Measurements from ENCODE around the gene TTLL12. TPM values are rescaled to one million over a fixed set of nuclear protein-coding genes. Genes with fewer than 3 reads are reported as not detected.

Gene TTLL12
- total RNA-seq, 2 donors from 2014 or later = 22.4 to 23.2 TPM

GRCh38 chr22:43206509-43207161 lies 19.7 kb upstream of the TTLL12 start:
- no peaks in the 10 kb centered on the region for H3K9me3 ChIP-seq
- no peaks in the 10 kb centered on the region for H3K36me3 ChIP-seq
- no peaks in the 10 kb centered on the region for H3K27me3 ChIP-seq (replicated peaks; ENCODE audit: insufficient read depth)
- H3K4me3 ChIP-seq = no peak overlapping the region
- DNase-seq (ENCODE audit: low spot score) = no peak
- H3K4me1 ChIP-seq (ENCODE audit: control insufficient read depth in 1 of 2, low read depth in 2 of 2) = no peaks in the 10 kb centered on the region
- TF ChIP-seq, protein P1, sequence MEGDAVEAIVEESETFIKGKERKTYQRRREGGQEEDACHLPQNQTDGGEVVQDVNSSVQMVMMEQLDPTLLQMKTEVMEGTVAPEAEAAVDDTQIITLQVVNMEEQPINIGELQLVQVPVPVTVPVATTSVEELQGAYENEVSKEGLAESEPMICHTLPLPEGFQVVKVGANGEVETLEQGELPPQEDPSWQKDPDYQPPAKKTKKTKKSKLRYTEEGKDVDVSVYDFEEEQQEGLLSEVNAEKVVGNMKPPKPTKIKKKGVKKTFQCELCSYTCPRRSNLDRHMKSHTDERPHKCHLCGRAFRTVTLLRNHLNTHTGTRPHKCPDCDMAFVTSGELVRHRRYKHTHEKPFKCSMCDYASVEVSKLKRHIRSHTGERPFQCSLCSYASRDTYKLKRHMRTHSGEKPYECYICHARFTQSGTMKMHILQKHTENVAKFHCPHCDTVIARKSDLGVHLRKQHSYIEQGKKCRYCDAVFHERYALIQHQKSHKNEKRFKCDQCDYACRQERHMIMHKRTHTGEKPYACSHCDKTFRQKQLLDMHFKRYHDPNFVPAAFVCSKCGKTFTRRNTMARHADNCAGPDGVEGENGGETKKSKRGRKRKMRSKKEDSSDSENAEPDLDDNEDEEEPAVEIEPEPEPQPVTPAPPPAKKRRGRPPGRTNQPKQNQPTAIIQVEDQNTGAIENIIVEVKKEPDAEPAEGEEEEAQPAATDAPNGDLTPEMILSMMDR (IDR thresholded peaks at IDR 0.05) = no peak
- H3K27ac ChIP-seq = no peak overlapping the region
- no peak for ATAC-seq (ENCODE audit: insufficient number of reproducible peaks, low FRiP score, low read depth)

GRCh38 chr22:43205748-43206508 lies 19.0 kb upstream of the TTLL12 start:
- Histone ChIP-seq H3K4me1 (ENCODE audit: control insufficient read depth in 1 of 2, low read depth in 2 of 2) (no peaks in the 10 kb centered on the region), H3K36me3 (no peaks in the 10 kb centered on the region), H3K9me3 (no peaks in the 10 kb centered on the region), H3K4me3 (no peak overlapping the region), H3K27ac (no peak overlapping the region), H3K27me3 (replicated peaks; ENCODE audit: insufficient read depth) (no peaks in the 10 kb centered on the region)
- ATAC-seq (ENCODE audit: insufficient number of reproducible peaks, low FRiP score, low read depth) (no peak), DNase-seq (ENCODE audit: low spot score) (no peak)
- TF ChIP-seq, protein P1 (IDR thresholded peaks at IDR 0.05) = no peak

GRCh38 chr22:43205261-43205691 lies 18.3 kb upstream of the TTLL12 start:
- no peak overlapping the region for H3K4me3 ChIP-seq
- no peaks in the 10 kb centered on the region for H3K36me3 ChIP-seq
- ATAC-seq (ENCODE audit: insufficient number of reproducible peaks, low FRiP score, low read depth) (no peak), DNase-seq (ENCODE audit: low spot score) (no peak)
- TF ChIP-seq, protein P1 (IDR thresholded peaks at IDR 0.05) = no peak
- H3K27ac ChIP-seq = no peak overlapping the region
- H3K9me3 ChIP-seq = no peaks in the 10 kb centered on the region
- no peaks in the 10 kb centered on the region for H3K27me3 ChIP-seq (replicated peaks; ENCODE audit: insufficient read depth)
- H3K4me1 ChIP-seq (ENCODE audit: control insufficient read depth in 1 of 2, low read depth in 2 of 2) = no peaks in the 10 kb centered on the region

DNA sequence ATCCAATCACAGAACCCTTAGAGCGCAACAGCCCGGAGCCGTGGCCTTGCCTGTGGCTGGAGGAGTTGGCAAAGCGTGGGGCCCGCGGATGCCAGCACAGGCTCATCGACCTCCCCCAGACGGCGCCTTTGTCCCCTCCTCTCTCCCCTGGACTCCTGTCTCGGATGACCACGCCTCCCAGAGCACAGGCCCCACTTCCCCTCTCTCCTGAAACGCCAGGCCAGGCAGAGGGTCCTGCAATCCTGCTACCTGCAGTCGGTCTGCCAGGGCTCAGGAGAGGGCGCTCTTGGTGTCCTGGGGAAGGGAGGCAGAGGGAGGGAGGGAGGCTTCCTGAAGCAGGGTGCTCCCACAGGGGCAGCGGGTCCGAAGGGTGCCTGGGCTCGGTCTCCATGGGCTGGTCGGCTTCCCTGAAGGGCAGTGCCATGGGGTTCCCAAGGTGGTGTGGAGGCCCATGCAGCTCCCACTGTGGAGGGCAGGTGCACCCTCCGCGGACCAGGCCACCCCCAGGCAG lies 16.6 kb upstream of the TTLL12 start:
- TF ChIP-seq, protein P1 (IDR thresholded peaks at IDR 0.05) = no peak
- no peak for DNase-seq (ENCODE audit: low spot score)
- H3K36me3 ChIP-seq = no peaks in the 10 kb centered on the region

GRCh38 chr22:43202756-43203410 lies 15.9 kb upstream of the TTLL12 start:
- H3K9me3 ChIP-seq = no peaks in the 10 kb centered on the region
- H3K27me3 ChIP-seq (replicated peaks; ENCODE audit: insufficient read depth) = no peaks in the 10 kb centered on the region
- TF ChIP-seq, protein P1 (IDR thresholded peaks at IDR 0.05) = no peak
- no peak overlapping the region for H3K27ac ChIP-seq
- ATAC-seq (ENCODE audit: insufficient number of reproducible peaks, low FRiP score, low read depth) (no peak), DNase-seq (ENCODE audit: low spot score) (no peak)
- no peaks in the 10 kb centered on the region for H3K4me1 ChIP-seq (ENCODE audit: control insufficient read depth in 1 of 2, low read depth in 2 of 2)
- no peak overlapping the region for H3K4me3 ChIP-seq
- no peaks in the 10 kb centered on the region for H3K36me3 ChIP-seq

More for the DNA sequence above, 16.6 kb upstream of the TTLL12 start:
- Histone ChIP-seq H3K4me3 (no peak overlapping the region), H3K27me3 (replicated peaks; ENCODE audit: insufficient read depth) (no peaks in the 10 kb centered on the region), H3K9me3 (no peaks in the 10 kb centered on the region), H3K4me1 (ENCODE audit: control insufficient read depth in 1 of 2, low read depth in 2 of 2) (no peaks in the 10 kb centered on the region), H3K27ac (no peak overlapping the region)
- no peak for ATAC-seq (ENCODE audit: insufficient number of reproducible peaks, low FRiP score, low read depth)

Data from thoracic aorta (tissue), 2 donors.